GM19240 (cell line): Measurements from ENCODE around the gene AGPAT4.

ENCODE experiments used
- DNase-seq: peaks from one replicate; pipeline ENCODE4 v3.0.0; 2011; ENCODE audit warnings: low spot score; ENCODE audit not compliant: insufficient read length

Gene AGPAT4

DNA sequence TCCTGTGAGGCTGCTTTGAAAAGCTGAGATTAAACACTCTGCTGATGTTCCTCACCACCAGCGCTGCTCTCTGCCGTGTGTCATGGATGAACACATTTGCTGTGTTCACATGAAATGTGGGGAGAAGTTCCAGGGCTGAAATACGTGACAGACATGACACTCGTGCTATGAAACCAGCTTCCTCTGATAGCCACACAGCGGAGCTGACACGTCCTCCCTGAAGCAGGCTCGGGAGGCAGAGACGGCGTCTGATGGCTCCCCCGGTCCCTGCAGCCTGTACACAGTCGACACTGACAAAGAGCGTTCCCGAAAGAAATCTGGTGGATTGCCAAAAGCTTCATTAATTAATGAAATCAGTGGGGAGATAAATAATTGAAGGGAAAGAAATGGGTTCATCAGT is 17.5 kb downstream of the AGPAT4 start:
- no peak for DNase-seq

DNA sequence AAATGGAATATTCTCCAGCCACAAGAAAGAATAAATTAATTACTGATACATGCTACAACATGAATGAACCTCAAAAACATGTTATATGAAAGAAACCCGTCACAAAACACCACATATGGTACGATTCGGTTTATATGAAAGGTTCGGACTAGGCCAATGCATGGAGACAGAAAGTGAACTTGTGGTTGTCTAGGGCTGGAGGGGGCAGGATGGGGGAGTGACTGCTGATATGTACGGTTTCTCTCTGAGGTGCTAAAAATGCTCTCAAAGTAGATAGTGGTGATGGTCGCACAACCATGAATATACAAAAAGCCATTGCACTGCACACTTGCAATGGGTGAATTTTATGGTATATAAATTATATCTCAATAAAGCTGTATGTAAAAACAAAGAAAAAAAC is 18.3 kb downstream of the AGPAT4 start:
- no peak for DNase-seq

DNA sequence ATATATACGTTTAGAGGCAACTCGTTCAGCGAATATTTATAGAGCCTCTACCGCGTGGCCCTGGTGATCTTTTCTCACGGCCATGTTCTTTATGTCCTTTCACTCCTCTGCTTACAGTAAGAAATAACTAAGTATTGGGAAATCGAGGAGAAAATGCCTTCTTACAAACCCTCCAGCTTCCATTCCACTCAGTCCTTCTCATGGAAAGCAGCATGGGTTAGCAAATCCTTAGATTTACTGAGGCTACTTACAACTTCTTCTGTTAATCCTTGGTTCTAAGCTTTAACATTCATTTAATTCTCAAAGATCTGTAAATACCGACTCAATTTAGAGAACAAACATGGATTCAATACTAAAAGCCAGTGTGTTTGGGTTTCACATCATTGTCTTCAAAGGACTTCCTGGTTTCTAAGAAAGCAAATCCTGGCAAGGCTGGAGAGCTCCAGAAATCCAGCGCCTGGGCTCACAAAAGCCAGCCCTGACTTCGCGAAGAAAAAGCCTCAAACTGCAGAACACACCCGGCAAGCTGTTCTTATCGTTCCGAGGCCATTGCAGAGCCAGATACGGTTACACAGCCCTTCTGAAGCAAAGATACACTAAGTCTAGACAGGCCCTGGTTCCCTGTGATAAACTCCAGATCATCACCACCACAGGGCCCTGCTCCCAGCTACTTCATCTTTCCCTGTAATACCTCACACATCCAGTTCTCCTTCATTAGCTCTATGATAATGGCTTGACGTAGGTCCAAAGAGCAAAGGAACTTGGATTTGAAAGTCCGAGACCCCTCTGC is 19.2 kb downstream of the AGPAT4 start:
- no peak for DNase-seq

DNA sequence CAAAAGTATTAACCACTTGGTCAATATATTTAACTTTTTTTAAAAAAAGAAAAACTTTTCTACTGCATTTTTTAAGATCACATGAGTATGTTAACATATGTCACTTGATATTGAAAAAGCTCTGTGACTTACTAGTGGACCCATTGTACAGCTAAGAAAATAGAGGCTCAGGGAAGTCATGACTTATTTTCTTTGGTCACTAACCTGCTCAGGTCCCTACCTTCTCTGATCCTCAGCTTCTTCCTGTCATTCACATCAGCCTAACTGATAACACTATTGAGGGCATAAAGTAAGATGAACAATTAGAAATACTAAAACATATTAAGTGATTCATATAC is 19.8 kb downstream of the AGPAT4 start:
- DNase-seq: no peak

DNA sequence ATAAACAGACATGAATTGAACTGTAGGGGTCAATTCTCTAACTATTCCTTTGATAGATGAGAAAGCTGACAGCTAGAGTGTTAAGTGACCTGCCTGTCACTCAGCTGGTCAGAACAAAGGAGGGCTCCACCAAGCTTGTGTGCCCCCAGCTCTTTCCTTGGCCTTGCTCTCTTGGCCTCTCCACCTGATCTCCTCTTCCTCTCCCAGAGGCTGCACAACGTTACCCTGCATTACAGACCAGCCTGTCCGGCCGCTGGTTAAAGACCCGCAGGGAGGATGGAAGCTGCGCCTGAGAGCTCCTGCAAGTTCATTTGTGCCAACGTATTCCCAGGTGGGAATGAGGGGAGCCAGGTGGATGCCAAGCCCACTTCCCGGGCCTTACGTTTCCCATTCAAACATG is 22.5 kb downstream of the AGPAT4 start:
- no peak for DNase-seq

DNA sequence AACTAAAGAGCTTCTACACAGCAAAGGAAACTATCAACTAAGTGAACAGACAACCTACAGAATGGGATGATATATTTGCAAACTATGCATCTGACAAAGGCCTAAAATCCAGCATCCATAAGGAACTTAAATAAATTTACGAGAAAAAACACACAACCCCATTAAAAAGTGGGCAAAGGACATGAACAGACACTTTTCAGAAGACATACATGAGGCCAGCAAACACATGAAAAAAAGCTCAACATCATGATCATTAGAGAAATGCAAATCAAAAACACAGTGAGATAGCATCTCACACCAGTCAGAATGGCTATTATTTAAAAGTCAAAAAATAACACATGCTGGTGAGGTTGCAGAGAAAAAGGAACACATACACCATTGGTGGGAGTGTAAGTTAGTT is 24.5 kb downstream of the AGPAT4 start:
- no peak for DNase-seq

DNA sequence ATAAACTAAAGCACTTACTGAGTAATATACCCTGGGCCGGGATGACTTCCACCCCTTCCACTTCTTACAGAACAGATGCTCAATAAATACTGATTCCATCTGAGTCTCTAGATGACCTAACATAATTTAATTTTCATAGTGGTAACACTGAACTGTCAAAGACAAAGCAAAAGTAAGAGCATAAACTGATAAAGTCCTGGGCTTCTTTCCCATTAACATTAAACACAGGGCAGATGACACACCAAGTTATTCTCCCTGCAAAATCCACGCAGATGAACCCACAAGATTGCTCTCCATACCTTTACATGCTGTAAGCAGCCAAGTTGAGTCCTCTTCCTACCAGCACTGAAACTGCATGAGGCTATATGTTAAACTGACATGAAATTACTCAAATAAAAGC is 27.1 kb downstream of the AGPAT4 start:
- DNase-seq: no peak

DNA sequence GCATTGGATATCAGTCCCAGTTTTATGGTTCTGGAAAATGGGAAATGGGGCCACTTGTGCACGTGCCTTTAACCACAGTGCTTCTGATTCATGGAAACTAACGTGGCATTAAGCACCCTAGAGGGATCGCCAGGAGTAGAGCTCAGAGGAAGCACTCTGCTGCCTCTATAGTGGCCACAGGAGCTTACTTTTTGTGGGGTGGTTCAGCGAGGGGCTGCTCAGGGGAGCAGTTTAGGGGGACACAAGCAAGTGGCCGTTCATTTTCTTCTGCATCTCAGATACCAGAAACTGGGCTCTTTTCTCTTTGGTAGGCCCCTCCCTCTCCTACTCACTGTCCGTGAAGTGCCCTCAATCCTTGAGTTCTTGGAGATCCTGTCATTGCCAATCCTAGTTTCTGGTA is 28.5 kb downstream of the AGPAT4 start:
- no peak for DNase-seq

DNA sequence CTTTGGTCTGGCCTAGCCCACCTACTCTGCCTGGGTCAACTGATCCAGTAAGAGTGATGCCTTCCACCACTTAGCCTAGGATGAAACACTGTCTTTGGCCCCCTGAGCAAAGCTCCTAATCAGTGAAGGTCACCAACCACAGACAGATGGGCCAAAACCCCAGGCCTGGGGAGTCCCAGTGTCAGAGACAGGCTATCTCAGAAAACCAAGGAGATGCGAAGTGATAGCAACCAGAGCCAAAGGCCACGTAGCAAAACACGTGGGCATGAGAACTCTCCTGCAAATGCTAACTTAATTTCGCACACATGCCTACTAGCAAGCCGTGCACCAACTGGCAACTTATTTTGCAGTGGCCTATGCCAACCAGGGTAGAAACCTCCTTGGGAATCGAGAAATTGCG is 29.1 kb downstream of the AGPAT4 start:
- DNase-seq: no peak

DNA sequence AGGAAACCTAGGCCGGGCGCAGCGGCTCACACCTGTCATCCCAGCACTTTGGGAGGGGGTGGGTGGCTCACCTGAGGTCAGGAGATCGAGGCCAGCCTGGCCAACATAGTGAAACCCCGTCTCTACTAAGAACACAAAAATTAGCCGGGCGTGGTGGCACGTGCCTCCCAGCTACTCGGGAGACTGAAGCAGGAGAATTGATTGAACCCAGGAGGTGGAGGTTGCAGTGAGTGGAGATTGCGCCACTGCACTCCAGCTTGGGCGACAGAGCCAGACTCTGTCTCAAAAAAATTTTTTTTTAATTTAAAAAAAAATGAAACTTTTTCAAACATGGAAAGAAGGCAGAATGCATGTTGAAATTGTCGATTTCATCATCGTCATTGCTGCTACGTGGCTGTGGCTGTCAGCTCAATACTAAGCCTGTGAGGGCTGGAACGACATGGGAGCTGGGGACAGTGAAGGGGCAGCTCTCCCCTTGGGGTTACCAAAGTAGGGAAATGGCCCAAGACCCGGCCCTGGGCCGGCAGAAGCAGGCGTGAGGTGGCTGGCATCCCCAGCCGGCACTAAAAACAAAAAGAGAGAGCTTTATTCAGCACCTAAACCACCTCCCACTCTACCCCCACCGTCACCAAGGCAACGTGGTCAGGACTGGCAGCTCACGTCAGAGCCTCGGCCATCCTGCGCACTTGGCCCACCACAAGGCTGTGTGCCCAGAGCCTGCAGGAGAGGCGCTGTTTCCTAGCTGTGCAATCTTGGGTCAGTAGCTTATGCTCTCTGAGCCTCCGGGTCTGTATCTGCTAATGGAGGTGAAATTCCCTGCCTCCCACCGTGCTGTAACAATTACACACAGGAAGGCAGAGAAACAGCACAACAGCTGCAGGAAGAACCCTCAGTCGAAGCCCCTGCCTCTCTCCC is 30.8 kb downstream of the AGPAT4 start:
- no peak for DNase-seq

DNA sequence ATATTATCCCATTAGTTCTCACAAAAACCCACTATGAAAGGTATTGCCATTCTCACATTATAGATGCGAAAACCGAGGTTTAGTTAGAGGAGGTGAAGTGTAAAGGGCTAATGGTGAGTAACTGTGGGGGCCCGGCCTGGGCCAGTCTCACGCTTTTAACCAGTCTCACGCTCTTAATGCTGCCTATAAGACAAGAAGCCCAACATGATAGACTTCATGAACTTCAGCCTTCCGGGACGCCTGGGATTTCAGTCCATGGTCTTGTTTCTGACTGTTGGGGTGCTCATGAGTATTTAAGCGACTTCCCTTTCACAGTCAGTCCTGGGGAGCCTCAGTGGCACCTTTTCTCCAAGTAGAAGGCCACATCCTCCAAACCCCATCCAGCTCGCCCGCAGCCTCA is 31.7 kb downstream of the AGPAT4 start:
- DNase-seq: no peak

DNA sequence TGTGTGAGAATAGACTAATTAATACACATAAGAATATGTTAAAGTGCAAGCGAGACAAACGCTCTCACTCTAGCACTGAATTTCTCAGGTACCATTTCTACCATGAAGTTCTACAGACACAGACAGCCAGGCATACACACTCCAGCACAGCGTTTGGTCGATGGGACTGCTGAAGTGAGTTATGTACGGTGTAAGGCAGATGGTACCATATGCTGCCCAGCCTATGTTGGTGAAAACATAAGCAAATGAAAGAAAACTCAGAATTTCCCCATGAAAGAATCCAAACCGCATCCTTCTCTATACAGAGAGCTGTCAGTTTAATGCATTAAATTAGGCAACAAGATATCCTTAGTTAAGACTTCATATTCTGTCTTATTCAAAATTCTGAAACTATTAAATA is 34.9 kb downstream of the AGPAT4 start:
- DNase-seq: no peak

DNA sequence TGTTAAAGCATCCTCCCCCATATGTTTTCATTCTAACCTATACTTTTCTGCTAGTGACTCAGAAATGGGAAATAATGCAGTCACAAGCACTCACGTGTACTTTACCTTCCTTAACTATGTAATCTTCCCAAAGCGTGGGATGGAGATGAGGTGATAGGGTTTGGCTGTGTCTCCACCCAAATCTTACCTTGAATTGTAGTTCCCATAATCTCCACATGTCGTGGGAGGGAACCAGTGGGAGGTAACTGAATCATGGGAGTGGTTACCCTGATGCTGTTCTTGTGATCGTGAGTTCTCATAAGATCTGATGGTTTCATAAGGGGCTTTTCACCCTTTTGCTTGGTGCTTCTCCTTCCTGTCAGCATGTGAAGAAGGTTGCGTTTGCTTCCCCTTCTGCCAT is 35.4 kb downstream of the AGPAT4 start:
- DNase-seq: no peak

DNA sequence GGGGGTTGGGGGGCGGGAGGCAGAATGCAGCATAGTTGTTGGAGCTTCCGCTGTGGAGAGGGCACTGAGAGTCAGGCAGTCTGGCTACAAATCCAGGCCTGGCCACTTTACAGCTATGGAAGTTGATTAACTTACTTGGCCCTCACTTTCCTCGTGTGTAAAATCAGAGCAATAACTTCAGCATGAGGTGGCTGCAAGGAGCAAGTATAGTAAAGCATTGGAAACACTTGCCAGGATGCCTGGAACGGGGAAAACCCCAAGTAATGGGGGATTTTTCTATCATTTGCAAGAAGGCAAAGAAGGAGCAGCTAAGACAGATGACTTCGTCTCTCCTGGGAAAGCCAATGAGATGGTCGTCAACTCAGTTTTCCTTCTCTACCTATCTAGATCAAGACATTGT is 35.8 kb downstream of the AGPAT4 start:
- no peak for DNase-seq

DNA sequence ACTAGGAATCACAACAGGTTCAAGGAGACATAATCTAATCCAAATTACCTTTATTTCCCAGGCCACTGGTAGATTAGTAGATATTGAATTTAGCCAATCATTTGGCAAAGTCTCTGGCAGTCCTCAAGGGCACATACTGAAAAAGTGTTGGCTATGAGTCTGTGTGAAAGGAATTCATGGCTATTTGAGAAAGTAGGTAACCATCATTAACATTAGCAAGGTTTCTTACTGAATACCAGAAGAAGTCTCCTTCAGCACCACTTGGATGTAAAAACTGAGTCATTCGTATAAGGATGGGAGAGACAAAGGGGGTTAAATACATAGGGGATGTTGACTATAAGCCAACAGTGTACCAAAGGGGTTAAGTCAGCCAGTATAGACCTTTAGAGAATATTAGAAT is 36.7 kb downstream of the AGPAT4 start:
- no peak for DNase-seq

DNA sequence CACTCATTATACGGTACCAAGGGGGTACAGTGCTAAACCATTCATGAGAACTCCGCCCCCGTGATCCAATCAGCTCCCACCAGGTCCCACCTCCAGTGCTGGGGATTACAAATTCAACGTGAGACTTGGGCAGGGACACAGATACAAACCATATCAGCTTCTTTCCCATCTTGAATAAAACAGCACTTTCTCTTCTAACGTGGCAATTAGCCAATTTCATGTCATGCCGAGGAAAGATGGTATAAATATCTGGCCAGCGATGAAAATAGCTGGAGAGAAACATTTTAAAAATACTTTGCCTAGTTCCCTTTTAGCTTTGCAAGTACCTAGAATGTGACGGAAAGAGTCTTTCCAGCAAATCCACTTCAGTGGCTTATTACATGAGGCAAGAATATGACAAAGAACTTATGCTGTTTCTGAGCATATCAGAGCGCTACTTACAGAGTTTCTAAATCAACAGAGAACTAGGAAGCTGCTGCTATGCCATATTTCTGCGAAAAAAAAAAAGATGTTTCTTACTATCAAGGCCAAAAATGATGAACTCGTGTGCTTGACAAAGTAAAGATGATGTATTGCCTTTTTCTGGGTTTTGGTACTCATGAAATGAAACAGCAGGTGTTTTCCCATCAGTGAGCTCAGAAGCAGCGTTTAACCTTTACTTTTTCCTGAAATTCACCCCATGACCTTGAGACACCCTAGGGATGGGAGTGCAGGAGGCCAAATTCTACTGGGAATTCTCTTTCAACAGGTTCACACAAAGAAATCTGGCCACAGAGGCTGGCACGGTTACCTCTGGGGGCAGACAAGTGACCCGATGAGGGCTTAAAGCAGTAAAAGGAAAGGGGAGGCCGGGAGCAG is 37.9 kb downstream of the AGPAT4 start:
- DNase-seq: no peak

DNA sequence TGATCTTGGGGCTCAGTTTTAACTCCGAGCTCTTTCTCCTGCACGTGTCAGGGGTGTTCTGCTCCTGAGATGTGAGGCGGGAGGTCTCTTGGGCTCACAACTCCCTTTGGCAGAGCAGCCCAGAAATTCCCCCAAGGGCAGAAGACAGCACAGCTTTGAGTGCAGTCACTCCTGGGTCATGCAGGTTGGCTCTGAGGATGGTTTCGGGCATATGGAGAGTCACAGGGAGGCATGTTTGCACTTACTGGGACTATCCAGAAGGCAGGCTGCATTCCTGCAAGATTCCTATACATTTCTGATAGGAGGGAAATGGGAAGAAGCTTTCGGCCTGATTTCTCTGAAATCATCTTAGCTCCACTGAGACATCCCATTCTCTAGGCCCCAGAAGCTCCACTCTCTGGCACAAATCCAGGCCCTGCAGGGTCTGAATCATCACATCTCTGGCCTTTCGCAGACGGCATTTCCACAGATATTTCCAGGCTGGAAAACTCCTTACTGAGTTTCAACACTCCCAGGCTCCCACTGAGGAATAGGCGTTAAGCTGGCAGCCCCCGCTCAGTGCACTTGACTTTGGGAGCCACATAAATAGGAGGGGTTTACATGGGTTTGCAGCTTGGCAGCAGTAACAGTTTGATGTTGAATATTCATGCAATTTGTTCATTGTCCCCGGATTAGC is 39.7 kb downstream of the AGPAT4 start:
- no peak for DNase-seq

DNA sequence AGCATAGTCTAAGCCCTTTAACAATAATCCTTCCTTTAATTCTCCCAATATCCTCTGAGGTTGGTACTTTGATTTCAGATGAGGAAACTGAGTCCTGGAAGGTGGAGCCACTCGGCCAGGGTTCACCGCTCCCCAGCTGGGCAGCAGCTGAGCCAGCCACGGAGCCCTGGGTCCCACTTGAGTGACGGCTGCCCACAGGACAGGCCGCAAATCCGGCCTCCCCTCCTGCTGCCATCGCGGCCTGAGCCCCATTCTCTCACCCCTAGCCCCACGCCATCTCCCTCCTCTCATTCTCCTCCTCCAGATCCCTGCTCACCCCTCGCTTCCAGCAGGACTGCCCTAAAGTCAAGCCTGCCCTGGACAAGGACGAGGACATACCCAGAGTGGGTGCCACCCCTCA is 41.4 kb downstream of the AGPAT4 start:
- no peak for DNase-seq

DNA sequence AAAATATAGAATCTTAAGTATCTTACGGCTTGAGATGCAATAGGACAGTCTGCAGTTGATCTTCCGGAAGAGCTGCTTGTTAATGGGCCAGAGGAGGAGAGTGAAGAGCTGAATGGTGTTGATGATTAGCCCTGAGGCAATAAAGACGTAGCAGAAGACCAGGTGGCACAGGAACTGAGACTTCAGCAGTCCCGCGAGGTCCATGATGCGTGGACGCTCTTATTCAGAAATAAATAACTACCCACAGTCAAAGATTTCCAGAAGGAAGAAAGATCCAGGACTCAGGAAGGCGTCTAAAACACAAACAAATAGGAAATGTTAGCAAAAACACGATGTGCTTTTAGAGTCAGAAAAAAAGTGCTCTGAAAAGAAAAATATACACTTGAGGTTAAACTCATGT is 41.9 kb downstream of the AGPAT4 start:
- DNase-seq: no peak

DNA sequence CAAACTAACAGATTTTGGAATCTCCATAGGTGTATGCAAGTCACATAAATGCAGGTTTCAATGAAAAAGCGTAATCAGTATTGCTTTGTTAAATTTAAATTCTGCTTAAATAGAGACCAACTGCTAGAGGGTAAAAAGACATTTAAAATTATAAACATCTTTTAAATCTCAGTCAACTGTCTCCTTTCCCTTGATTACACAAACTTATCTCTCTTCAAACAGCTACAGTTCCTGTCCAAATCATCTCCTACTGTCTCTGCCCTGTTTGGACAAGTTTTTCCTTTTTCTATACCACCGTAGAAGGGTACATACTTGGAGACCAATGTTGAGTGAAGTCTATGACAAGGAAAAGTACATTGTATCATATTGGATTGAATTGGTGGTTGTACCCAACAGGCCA is 43.5 kb downstream of the AGPAT4 start:
- no peak for DNase-seq

DNA sequence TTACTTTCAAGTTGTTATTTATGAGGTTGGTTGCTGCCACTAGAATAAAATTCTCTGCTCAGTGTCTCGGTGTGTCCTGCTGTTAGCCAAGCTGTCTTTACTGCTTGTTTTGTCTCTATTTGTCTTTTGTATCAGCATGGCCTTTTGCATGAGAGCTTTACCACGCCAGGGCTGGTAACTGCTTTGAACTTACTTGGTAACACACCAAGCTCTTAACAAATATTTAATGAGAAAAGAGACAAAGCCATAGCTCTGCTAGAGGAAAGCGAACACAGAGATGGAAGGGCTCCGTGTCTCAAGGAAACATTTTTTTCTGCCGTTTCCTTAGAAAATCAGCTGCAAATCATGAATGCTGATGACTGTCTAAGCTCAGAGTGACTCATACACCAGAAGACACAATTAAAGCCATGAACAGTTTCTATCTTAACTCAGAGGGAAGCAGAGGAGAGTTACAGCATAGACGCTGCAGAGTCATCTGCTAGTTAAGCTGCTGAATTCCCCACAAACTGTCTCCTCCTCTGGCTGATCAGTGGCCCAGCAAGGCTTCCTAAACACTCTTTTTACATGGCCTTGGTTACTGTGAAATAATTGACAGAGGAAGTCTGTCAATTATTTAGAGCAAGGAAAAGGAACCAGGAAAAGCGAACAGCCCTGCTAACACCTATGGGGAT is 44.8 kb downstream of the AGPAT4 start:
- no peak for DNase-seq
